Colon (tissue), 2 donors: ENCODE results near the gene SLC5A2.

ENCODE experiments used
- FAIRE-seq: peaks from 2 replicates; lab custom pipeline; 2012; peaks lifted over from hg19 to GRCh38; lab: Jason Lieb, UNC
- donor health status: control.
- donor health status: control.

Gene SLC5A2

GRCh38 chr16:31459687-31460581 lies 23.0 kb upstream of the SLC5A2 start:
- no peak for FAIRE-seq

GRCh38 chr16:31460582-31461002 lies 22.3 kb upstream of the SLC5A2 start:
- FAIRE-seq: no peak

GRCh38 chr16:31461201-31461920 lies 21.6 kb upstream of the SLC5A2 start:
- no peak for FAIRE-seq

- FAIRE-seq: no peak
These were observed 20.8 kb upstream of the SLC5A2 start for GRCh38 chr16:31461921-31462804.

- no peak for FAIRE-seq
These were observed 18.6 kb upstream of the SLC5A2 start for GRCh38 chr16:31464348-31464769.

GRCh38 chr16:31464781-31465260 lies 18.1 kb upstream of the SLC5A2 start:
- no peak for FAIRE-seq

GRCh38 chr16:31465788-31466370 lies 17.0 kb upstream of the SLC5A2 start:
- FAIRE-seq: no peak

GRCh38 chr16:31466381-31466841 lies 16.5 kb upstream of the SLC5A2 start:
- no peak for FAIRE-seq

- FAIRE-seq: no peak
These were observed 15.7 kb upstream of the SLC5A2 start for GRCh38 chr16:31467151-31467773.

- FAIRE-seq: no peak
These were observed 15.1 kb upstream of the SLC5A2 start for GRCh38 chr16:31467858-31468257.

GRCh38 chr16:31470615-31471014 lies 12.3 kb upstream of the SLC5A2 start:
- FAIRE-seq: no peak

GRCh38 chr16:31471241-31471874 lies 11.6 kb upstream of the SLC5A2 start:
- no peak for FAIRE-seq

GRCh38 chr16:31471875-31472708 lies 10.8 kb upstream of the SLC5A2 start, which contains the start of gene TGFB1I1:
Gene TGFB1I1 (plus strand): TSS chr16:31472152. CDS start chr16:31472189, 37 bp downstream.
- FAIRE-seq: no peak

- no peak for FAIRE-seq
These were observed 10.2 kb upstream of the SLC5A2 start for GRCh38 chr16:31472709-31473203.

GRCh38 chr16:31473264-31473984 lies 9.5 kb upstream of the SLC5A2 start:
- FAIRE-seq: no peak

GRCh38 chr16:31474173-31474714 lies 8.7 kb upstream of the SLC5A2 start:
- FAIRE-seq: no peak

- no peak for FAIRE-seq
These were observed 7.9 kb upstream of the SLC5A2 start for GRCh38 chr16:31474773-31475738.
